HG03460 (cell line): ENCODE measurements around the gene OTUD7B.
"Not testable (repeated sequence)": the region's sequence is repeated elsewhere in the genome, so short reads cannot be mapped to it uniquely, and the experiment has no call there.

Experiments
- ATAC-seq: cut with Tn5 transposase; IDR thresholded peaks from one replicate; pipeline ENCODE4 v1.9.1; 2021; ENCODE audit not compliant: unreplicated experiment

Gene OTUD7B

DNA sequence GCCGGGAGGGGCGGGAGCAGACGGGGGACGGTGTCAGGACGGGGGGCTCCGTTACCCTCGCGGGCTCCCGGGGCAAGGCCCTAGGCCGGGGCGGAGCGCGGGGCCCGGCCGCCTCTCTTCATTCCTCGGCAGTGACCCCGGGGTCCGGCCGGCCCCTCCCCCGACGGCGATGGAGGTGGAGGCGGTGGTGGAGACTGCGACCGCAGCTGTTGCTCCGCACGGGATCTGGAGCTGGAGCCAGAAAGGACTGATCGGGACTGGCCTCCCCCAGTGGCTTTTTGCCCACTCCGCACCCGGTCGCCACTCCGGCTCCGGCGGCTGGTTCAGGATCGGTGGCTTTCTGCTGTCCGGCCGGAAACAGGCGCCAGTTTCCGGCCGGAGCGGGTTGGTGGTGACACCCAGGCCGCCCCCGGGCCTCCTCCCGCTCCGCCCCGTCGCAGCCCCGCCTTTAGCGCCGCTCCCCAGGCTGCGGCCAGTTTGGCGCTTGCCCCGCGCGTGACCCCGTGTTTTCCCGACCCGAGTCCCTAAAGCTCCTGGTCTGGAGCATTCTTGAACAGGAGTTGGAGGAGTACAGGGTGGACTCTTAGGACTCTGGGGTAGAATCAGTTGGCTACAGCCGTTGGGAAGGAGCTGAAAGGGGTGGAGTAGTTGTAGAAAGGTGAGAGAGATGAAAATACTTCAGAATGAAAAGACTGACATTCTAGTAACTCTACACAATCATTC is at the start of gene OTUD7B:
Gene OTUD7B, minus strand, starts transcription at position 334 of the 723 bp plus-strand sequence. CDS start 33,216 bp downstream, outside the sequence.
- peak; percentile 76 for ATAC-seq

DNA sequence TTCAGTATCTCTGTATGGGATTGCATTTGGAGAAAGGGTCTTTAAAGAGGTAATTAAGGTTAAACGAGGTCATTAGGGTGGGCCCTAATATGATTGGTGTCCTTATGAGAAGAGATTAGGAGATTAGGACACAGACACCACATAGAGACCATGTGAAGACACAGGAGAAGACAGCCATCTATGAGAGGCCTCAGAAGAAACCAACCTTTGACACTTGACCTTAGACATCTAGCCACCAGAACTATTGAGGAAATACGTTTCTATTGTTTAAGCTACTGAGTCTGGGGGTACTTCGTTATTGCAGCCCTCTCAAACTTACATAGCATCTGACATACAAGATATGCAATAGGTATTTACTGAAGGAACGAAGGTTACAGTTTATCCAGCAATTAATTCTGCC is 49.7 kb upstream of the OTUD7B start:
- no peak for ATAC-seq

- ATAC-seq: no peak
These were observed 45.9 kb upstream of the OTUD7B start for GRCh38 chr1:150056407-150056806.

DNA sequence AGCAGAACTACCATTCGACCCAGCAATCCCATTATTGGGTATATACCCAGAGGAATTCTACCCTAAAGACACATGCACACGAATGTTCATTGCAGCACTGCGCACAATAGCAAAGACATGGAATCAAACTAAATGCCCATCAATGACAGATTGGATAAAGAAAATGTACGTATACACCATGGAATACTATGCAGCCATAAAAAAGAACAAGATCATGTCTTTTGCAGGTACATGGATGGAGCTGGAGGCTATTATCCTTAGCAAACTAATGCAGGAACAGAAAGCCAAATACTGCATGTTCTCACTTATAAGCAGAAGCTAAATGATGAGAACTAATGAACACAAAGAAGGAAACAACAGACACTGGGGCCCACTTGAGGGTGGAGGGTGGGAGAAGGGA is 45.0 kb upstream of the OTUD7B start:
- not testable (repeated sequence) for ATAC-seq

GRCh38 chr1:150053926-150054325 is 43.4 kb upstream of the OTUD7B start:
- no peak for ATAC-seq

- ATAC-seq: not testable (repeated sequence)
These were observed 41.4 kb upstream of the OTUD7B start for GRCh38 chr1:150051905-150052412.

DNA sequence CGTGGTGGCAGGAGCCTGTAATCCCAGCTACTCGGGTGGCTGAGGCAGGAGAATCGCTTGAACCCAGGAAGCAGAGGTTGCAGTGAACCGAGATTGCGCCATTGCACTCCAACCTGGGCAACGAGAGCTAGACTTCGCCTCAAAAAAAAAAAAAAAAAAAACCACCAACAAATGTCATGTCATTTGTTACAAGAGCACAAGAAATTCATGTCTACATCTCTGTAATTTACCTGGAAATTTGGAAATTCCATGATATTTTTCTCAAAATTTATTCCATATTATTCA is 40.5 kb upstream of the OTUD7B start:
- ATAC-seq: no peak

- ATAC-seq: no peak
These were observed 39.4 kb upstream of the OTUD7B start for GRCh38 chr1:150049926-150050325.

DNA sequence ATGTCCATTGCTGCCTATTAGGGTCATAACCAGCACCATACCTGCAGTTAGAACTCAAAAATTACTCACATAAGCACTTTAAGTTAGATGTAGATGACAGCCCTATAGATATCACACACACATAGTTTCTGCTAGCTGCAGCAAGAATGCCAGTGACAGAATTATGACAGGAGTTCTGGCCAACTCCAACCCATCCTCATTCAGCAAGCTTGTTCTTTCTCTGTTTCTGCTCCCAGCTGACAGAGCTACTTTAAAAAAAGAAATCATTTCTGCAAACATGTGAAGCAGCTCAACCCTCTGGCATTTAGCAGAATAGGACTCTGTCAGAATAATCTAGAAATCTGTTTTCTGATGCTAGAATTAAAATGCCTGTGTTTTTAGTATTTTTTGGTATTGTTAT is 23.8 kb upstream of the OTUD7B start:
- ATAC-seq: no peak

- ATAC-seq: no peak
These were observed 17.8 kb upstream of the OTUD7B start for GRCh38 chr1:150028322-150028721.

DNA sequence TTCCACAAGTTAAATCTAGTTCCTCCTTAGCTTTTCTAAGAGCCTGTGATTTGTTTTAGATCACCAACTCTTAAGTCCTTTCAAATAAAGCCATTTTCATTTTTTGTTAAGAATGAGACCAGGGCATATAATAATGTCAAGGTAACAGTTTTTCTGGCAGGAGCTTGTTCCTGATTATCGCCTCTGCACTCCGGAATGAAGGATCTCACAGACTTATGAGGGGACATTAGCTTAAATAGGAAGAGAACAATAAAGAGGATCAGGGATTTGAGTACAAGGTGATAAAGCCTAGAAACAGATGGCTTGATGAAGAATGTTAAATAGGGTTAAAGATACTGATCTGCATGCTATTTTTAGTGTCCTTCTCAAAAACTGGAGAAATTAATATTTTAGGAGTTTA is 13.6 kb upstream of the OTUD7B start:
- ATAC-seq: no peak

GRCh38 chr1:150022357-150022756 is 11.8 kb upstream of the OTUD7B start:
- ATAC-seq: no peak

DNA sequence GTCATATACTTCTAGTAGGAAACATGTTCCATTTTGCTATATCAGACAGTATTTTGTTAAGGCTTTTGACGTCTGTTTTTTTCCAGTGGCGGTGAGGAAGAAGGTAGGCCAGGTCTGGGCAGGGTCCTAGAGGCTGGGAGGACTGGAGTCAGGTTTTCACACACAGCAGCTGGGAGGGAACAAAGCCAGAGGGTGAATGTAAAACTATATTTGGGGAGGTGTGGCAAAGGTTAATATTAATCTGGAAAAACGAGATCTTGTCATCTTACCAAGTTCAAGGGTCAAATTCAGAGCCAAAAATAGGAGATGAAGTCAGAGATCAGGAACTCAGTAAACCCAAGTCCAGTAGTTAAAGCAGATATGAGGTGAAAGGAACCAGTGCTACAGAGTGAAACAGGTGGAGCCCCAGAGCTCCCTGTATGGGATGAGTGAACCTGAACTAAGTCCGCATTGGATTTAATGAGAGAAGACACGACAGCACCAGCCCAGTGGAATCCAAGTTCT is 10.7 kb upstream of the OTUD7B start:
- no peak for ATAC-seq

DNA sequence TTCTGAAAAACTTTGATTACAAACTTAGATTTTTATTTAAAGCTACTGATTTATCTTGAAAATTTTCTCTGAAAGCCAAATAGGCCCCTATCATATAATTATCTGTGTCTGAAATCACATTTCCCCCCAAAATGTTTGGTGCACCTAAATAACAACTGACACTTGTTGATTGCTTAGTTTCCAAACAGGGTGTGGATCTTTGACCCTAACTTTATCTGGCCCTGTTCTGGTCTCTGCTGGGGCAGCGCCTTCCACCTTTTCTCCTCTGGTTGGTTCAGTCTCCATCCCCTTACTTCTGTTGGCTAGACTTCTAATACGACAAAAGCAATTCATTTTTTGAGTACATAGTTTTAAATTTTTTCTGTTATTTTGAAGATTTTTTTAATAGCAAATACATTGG is 10.2 kb upstream of the OTUD7B start:
- no peak for ATAC-seq

DNA sequence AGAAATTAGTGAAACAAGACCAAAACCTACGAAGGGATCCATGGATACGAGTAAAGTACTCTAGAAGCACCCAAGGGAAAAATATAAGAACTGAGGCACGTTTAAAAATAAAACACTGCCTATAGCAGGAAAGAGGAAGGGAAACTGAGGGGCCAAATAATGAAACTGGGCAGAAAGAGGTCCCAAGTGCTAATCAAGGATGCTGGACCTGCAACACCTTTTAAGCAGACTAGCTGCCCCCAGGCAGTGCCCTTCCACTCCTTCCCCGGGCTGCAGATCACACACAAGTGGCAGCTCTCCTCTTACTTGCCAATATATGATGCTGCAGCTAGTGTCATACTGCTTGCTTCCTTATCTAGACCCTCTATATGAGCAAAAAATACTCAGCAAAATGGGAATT is 7.6 kb upstream of the OTUD7B start:
- no peak for ATAC-seq

DNA sequence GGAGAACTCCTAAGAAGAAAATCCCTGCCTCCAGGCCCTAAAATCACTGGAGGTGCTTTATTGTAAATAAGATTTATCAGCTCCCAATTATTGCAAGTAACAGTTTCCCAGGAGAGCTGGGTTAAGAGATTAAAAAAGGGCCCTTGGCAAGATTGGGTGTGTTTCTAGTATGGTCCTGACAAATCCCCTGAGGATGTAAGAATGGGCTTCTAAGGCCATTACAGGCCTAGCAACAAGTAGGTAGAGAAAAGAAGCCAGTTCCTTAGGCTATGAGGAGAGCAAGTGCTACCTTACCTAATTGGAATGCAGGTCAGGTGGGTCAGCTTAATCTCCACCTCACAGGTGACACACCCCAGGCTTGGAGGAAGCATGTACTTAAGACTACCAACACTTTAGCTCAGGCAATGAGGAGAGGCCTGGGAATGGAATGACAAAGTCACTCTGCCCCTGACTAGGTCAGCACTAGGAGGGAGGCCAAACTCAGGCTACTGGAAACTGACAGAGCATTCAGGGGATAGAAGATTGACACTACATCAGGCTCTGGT is 6.8 kb upstream of the OTUD7B start:
- no peak for ATAC-seq

DNA sequence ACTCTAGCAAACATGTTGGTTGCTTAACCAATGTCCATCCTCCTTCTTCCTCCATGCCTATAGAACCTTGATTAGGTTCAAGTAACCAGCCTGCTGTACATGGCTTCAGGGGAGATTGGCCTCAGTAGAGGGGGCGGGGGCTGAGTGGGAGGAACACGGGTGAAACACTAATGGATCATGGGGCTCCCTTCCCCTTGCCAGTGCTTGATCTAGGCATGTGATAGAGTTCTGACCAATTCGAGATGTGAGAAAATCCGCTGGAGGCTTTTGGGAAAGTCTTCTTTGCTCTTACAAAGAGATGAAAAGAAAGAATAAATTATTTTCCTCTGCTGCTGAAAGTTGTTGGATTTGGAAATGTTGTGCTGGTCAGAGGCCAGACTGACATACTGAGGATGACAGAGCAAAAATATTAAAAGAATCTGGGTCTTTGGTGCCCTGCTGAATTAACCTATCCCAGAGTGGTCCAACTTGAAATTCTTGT is 5.2 kb upstream of the OTUD7B start:
- ATAC-seq: no peak

- no peak for ATAC-seq
These were observed 2.1 kb upstream of the OTUD7B start for GRCh38 chr1:150012611-150013010.

- peak; percentile 19 for ATAC-seq
These were observed 728 bp downstream of the OTUD7B start for GRCh38 chr1:150009604-150010392.

- ATAC-seq: no peak
These were observed 1.8 kb downstream of the OTUD7B start for GRCh38 chr1:150008699-150009098.

- ATAC-seq: no peak
These were observed 3.6 kb downstream of the OTUD7B start for GRCh38 chr1:150006881-150007421.
